CD4-positive, alpha-beta T cell (primary cell): ENCODE results near the gene SLC16A1. TPM values are rescaled to one million over a fixed set of nuclear protein-coding genes. Genes with fewer than 3 reads are reported as not detected.

Experiments used
- ATAC-seq: fragments of 200-7000 bp; cut with Tn5 transposase; one replicate; pipeline ENCODE4 v1.10.0; 2022; ENCODE audit warnings: mild to moderate bottlenecking; ENCODE audit not compliant: poor library complexity
- CTCF ChIA-PET: fragments of 350-600 bp; sonication (Branson Sonifier 250); formaldehyde crosslinking; loops from one replicate; lab custom pipeline; 2021; ENCODE audit warnings: antibody characterized with exemption, inconsistent platforms; lab: Charles Lee
- POLR2A ChIA-PET: fragments of 350-600 bp; sonication (Branson Sonifier 250); formaldehyde crosslinking; loops from one replicate; lab custom pipeline; 2021; ENCODE audit warnings: antibody characterized with exemption, inconsistent platforms; lab: Charles Lee
- DNase-seq, 14 experiments: peaks; one replicate each; pipeline ENCODE4 v3.0.0-alpha.2; 2013 to 2020; ENCODE audit warnings: mixed read lengths in 2 of 14
- H3K27ac ChIP-seq, 2 donors: one replicate each; pipeline versions ENCODE4 v1.5.1 to v1.7.0; 2013; ENCODE audit warnings: low read length in 2 of 2, low read depth in 1 of 2, mild to moderate bottlenecking in 1 of 2
- H3K27me3 ChIP-seq, 2 experiments: 1 replicate in 1 of 2; 2 replicates in 1 of 2; pipeline versions ENCODE4 v1.6.1 to v1.7.0; 2013; ENCODE audit warnings: low read length in 2 of 2, control low read depth in 1 of 2, mild to moderate bottlenecking in 1 of 2, moderate library complexity in 1 of 2; ENCODE audit not compliant: insufficient read depth in 2 of 2, control insufficient read depth in 1 of 2
- H3K36me3 ChIP-seq: one replicate; pipeline ENCODE4 v1.6.1; 2013; ENCODE audit warnings: low read length, control low read depth; ENCODE audit not compliant: insufficient read depth
- H3K4me1 ChIP-seq: one replicate; pipeline ENCODE4 v1.6.1; 2013; ENCODE audit warnings: low read length, control low read depth; ENCODE audit not compliant: insufficient read depth
- H3K4me3 ChIP-seq: one replicate; pipeline ENCODE4 v1.5.1; 2013; ENCODE audit warnings: mild to moderate bottlenecking, low read length, moderate library complexity
- H3K9me3 ChIP-seq, 2 experiments: 1 replicate in 1 of 2; 2 replicates in 1 of 2; pipeline versions ENCODE4 v1.6.1 to v1.7.0; 2013; ENCODE audit warnings: low read length in 2 of 2, mild to moderate bottlenecking in 2 of 2, control low read depth in 1 of 2, moderate library complexity in 1 of 2; ENCODE audit not compliant: control insufficient read depth in 1 of 2, insufficient read depth in 1 of 2
- H3K27ac Mint-ChIP-seq: one replicate; pipeline ENCODE4 v1.8.0; 2020; ENCODE audit warnings: mixed read lengths
- H3K27me3 Mint-ChIP-seq: one replicate; pipeline ENCODE4 v1.8.0; 2021; ENCODE audit warnings: mixed read lengths
- H3K36me3 Mint-ChIP-seq: one replicate; pipeline ENCODE4 v1.8.0; 2021; ENCODE audit warnings: low read depth, mixed read lengths
- H3K4me1 Mint-ChIP-seq: one replicate; pipeline ENCODE4 v1.8.0; 2021; ENCODE audit warnings: low read depth, mixed read lengths
- H3K4me3 Mint-ChIP-seq: one replicate; pipeline ENCODE4 v1.8.0; 2020; ENCODE audit warnings: mild to moderate bottlenecking, mixed read lengths
- H3K9me3 Mint-ChIP-seq: one replicate; pipeline ENCODE4 v1.8.0; 2020; ENCODE audit warnings: mixed read lengths
- CTCF ChIP-seq: fragments of 200-600 bp; IDR thresholded peaks from one replicate; pipeline ENCODE4 v1.8.0; 2022; ENCODE audit warnings: antibody characterized with exemption, mild to moderate bottlenecking
- intact Hi-C, 2 experiments: fragments of 100-400 bp; cut with DNase I in 1 of 2; cut with micrococcal nuclease in 1 of 2; formaldehyde crosslinking; loops; one replicate each; pipeline versions ENCODE4 v1.15.1 to v1.9.0; 2023 to 2025; cut with DNase I, micrococcal nuclease
- total RNA-seq, 174 experiments: library from RNA in 2 of 174; stranded (reverse) in 2 of 174; gene quantifications; one replicate each; pipeline ENCODE4 v1.2.3 and lab custom pipeline; 2021 to 2026

SLC16A1 gene
- total RNA-seq, 2 experiments from 2014 or later, result 22.9 to 26.6 TPM

- H3K27me3 ChIP-seq, result no peaks in the 10 kb centered on the region
- Mint-ChIP-seq H3K27ac (no peak overlapping the region), H3K36me3 (no peaks in the 10 kb centered on the region), H3K4me1 (no peaks in the 10 kb centered on the region), H3K9me3 (no peaks in the 10 kb centered on the region), H3K27me3 (peaks cover 12% of the 10 kb centered on the region), H3K4me3 (no peak overlapping the region)
- ATAC-seq (no peak), DNase-seq (no peak)
- H3K4me1 ChIP-seq, result no peaks in the 10 kb centered on the region
- no peak for TF ChIP-seq CTCF
- H3K4me3 ChIP-seq, result no peak overlapping the region
- ChIA-PET POLR2A (no interaction called here), CTCF (interaction anchor here (0.7 kb wide), 1 partner anchor 61 kb away, joined by 5 read pairs; no protein-coding TSS in a partner anchor)
- no peak overlapping the region for H3K27ac ChIP-seq
- intact Hi-C loops, result loop anchor here (5.0 kb wide), 4 partner anchors 75 to 795 kb away; partner anchors contain the start of genes PPM1J (in 1 of the 2) and SLC16A1 (in 1 of the 2)
- H3K36me3 ChIP-seq, result no peaks in the 10 kb centered on the region
- no peaks in the 10 kb centered on the region for H3K9me3 ChIP-seq
Measured at GRCh38 chr1:112882271-112882744, 73.7 kb downstream of the SLC16A1 start.

- ChIA-PET POLR2A (no interaction called here), CTCF (interaction anchor here (2.5 kb wide), 1 partner anchor 191 kb away, joined by 17 read pairs; the partner anchor contains the start of gene LRIG2)
- Mint-ChIP-seq H3K4me1 (no peaks in the 10 kb centered on the region), H3K27me3 (peaks cover 13% of the 10 kb centered on the region), H3K36me3 (no peaks in the 10 kb centered on the region), H3K4me3 (no peak overlapping the region), H3K9me3 (no peaks in the 10 kb centered on the region), H3K27ac (no peak overlapping the region)
- Histone ChIP-seq H3K27me3 (no peaks in the 10 kb centered on the region), H3K27ac (no peak overlapping the region), H3K4me3 (no peak overlapping the region), H3K4me1 (no peaks in the 10 kb centered on the region), H3K9me3 (no peaks in the 10 kb centered on the region), H3K36me3 (no peaks in the 10 kb centered on the region)
- intact Hi-C loops, result loop anchor here (2.0 to 5.0 kb wide), 5 partner anchors 76 to 796 kb away; partner anchors contain the start of genes LRIG2 (in 2 of the 2), PPM1J (in 1 of the 2) and SLC16A1 (in 1 of the 2)
- DNase-seq (no peak), ATAC-seq (no peak)
- no peak for TF ChIP-seq CTCF
Measured at GRCh38 chr1:112881742-112882127, 74.3 kb downstream of the SLC16A1 start.

GRCh38 chr1:112879834-112880233, 76.2 kb downstream of the SLC16A1 start:
- peaks cover 13% of the 10 kb centered on the region for H3K27me3 Mint-ChIP-seq
- no peaks in the 10 kb centered on the region for H3K36me3 Mint-ChIP-seq
- H3K27me3 ChIP-seq, result no peaks in the 10 kb centered on the region
- H3K4me1 ChIP-seq, result no peaks in the 10 kb centered on the region
- no peaks in the 10 kb centered on the region for H3K9me3 ChIP-seq
- ChIA-PET CTCF (interaction anchor here (0.9 to 2.5 kb wide), 2 partner anchors 164 to 193 kb away, joined by 3 to 17 read pairs; partner anchors contain the start of gene LRIG2), POLR2A (no interaction called here)
- no peak overlapping the region for H3K4me3 Mint-ChIP-seq
- no peak for DNase-seq
- no peak for TF ChIP-seq CTCF
- no peak for ATAC-seq
- no peaks in the 10 kb centered on the region for H3K4me1 Mint-ChIP-seq
- no peak overlapping the region for H3K4me3 ChIP-seq
- intact Hi-C loops, result loop anchor here (2.0 to 5.0 kb wide), 5 partner anchors 77 to 797 kb away; partner anchors contain the start of genes LRIG2 (in 2 of the 2), PPM1J (in 1 of the 2) and SLC16A1 (in 1 of the 2)
- no peak overlapping the region for H3K27ac ChIP-seq
- no peak overlapping the region for H3K27ac Mint-ChIP-seq
- H3K9me3 Mint-ChIP-seq, result no peaks in the 10 kb centered on the region
- no peaks in the 10 kb centered on the region for H3K36me3 ChIP-seq
